BE2C (cell line): ENCODE measurements around the gene XXYLT1.

ENCODE experiments used
- DNase-seq: peaks from one replicate; pipeline ENCODE4 v3.0.0-alpha.2; 2020
- H3K27me3 ChIP-seq: fragments of 250-450 bp; sonication (Bioruptor Pico); 2 replicates; pipeline ENCODE4 v1.5.1; 2020; ENCODE audit warnings: mild to moderate bottlenecking
- H3K36me3 ChIP-seq: fragments of 250-450 bp; sonication (Bioruptor Pico); 2 replicates; pipeline ENCODE4 v1.5.1; 2020; ENCODE audit warnings: mild to moderate bottlenecking
- H3K4me1 ChIP-seq: fragments of 250-450 bp; sonication (Bioruptor Pico); 2 replicates; pipeline ENCODE4 v1.5.1; 2020
- H3K4me3 ChIP-seq: 2 replicates; pipeline ENCODE4 v1.5.1; 2011; ENCODE audit warnings: low read depth, low read length
- H3K9me3 ChIP-seq: fragments of 250-450 bp; sonication (Bioruptor Pico); 2 replicates; pipeline ENCODE4 v1.5.1; 2020
- CTCF ChIP-seq: IDR thresholded peaks from 2 replicates; pipeline ENCODE4 v1.5.1; 2012; ENCODE audit warnings: mild to moderate bottlenecking, low read depth, low read length

Gene XXYLT1

GRCh38 chr3:195203606-195204005 is 67.4 kb downstream of the XXYLT1 start:
- no peak for TF ChIP-seq CTCF
- Histone ChIP-seq H3K4me1 (peaks cover 14% of the 10 kb centered on the region), H3K9me3 (no peaks in the 10 kb centered on the region), H3K36me3 (peaks cover 4% of the 10 kb centered on the region; the same call in 1 of the 2 replicates), H3K4me3 (no peak overlapping the region), H3K27me3 (no peaks in the 10 kb centered on the region)
- DNase-seq, result no peak

GRCh38 chr3:195201295-195201694 is 69.7 kb downstream of the XXYLT1 start:
- Histone ChIP-seq H3K4me3 (no peak overlapping the region), H3K27me3 (no peaks in the 10 kb centered on the region), H3K36me3 (peaks cover 4% of the 10 kb centered on the region; the same call in 1 of the 2 replicates), H3K4me1 (peaks cover 14% of the 10 kb centered on the region), H3K9me3 (no peaks in the 10 kb centered on the region)
- DNase-seq, result no peak
- TF ChIP-seq CTCF, result no peak

- no peak for DNase-seq
Measured at GRCh38 chr3:195200010-195200822, 70.7 kb downstream of the XXYLT1 start.

GRCh38 chr3:195198426-195199346 is 72.3 kb downstream of the XXYLT1 start:
- H3K4me1 ChIP-seq, result peaks cover 9% of the 10 kb centered on the region
- DNase-seq, result no peak
- H3K9me3 ChIP-seq, result no peaks in the 10 kb centered on the region
- no peak for TF ChIP-seq CTCF
- H3K27me3 ChIP-seq, result no peaks in the 10 kb centered on the region
- H3K4me3 ChIP-seq, result no peak overlapping the region
- peaks cover 4% of the 10 kb centered on the region; the same call in 1 of the 2 replicates for H3K36me3 ChIP-seq

More at GRCh38 chr3:195200010-195200822, 70.7 kb downstream of the XXYLT1 start:
- TF ChIP-seq CTCF, result no peak
- Histone ChIP-seq H3K27me3 (no peaks in the 10 kb centered on the region), H3K4me3 (no peak overlapping the region), H3K4me1 (peaks cover 15% of the 10 kb centered on the region), H3K36me3 (peaks cover 4% of the 10 kb centered on the region; the same call in 1 of the 2 replicates), H3K9me3 (no peaks in the 10 kb centered on the region)

GRCh38 chr3:195197765-195198425 is 73.1 kb downstream of the XXYLT1 start:
- TF ChIP-seq CTCF, result no peak
- H3K36me3 ChIP-seq, result peaks cover 4% of the 10 kb centered on the region; the same call in 1 of the 2 replicates
- no peaks in the 10 kb centered on the region for H3K9me3 ChIP-seq
- H3K27me3 ChIP-seq, result no peaks in the 10 kb centered on the region
- no peak for DNase-seq
- no peak overlapping the region for H3K4me3 ChIP-seq
- H3K4me1 ChIP-seq, result peaks cover 9% of the 10 kb centered on the region; the same call in 1 of the 2 replicates
